SH-SY5Y (cell line): ENCODE results near the gene AFF2.

ENCODE experiments used
- GATA2 ChIP-seq: IDR thresholded peaks from 2 replicates; pipeline ENCODE4 v1.6.1; 2011; ENCODE audit warnings: mild to moderate bottlenecking, low read depth, low read length
- GATA3 ChIP-seq: IDR thresholded peaks from 2 replicates; pipeline ENCODE4 v1.6.1; 2011; ENCODE audit warnings: low read depth, mild to moderate bottlenecking, low read length, moderate library complexity

DNA sequence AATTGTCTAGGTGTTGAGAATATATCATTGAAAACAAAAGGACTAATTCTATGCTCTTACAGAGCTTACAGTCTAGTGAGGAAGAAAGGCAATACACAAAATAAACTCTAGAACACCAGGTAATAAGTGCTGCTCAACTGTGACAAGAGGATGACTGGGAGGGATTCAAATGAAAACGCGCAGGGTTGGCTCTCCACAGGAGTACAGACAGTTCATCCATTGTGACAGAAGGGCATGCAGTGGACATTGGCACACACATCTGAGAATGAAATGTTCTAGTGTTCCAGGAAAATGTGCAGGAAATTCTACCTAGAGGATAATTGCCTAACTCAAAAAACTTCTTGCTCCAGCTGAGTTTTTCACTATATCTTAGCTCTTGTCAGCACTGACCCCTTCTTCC, 512.7 kb downstream of the AFF2 start:
- TF ChIP-seq GATA2 (no peak), GATA3 (no peak)
